GM19035 (cell line): Measurements from ENCODE around the gene KLF4.

ENCODE experiments used
- ATAC-seq: cut with Tn5 transposase; IDR thresholded peaks from one replicate; pipeline ENCODE4 v1.9.1; 2021; ENCODE audit not compliant: unreplicated experiment

The KLF4 gene

GRCh38 chr9:107455425-107456135 is 34.0 kb downstream of the KLF4 start:
- ATAC-seq: no peak

GRCh38 chr9:107453479-107453878 is 36.1 kb downstream of the KLF4 start:
- ATAC-seq: no peak

GRCh38 chr9:107447834-107448233 is 41.7 kb downstream of the KLF4 start:
- no peak for ATAC-seq

GRCh38 chr9:107447081-107447480 is 42.5 kb downstream of the KLF4 start:
- no peak for ATAC-seq

GRCh38 chr9:107446491-107446890 is 43.1 kb downstream of the KLF4 start:
- ATAC-seq: no peak

- ATAC-seq: no peak
These were observed 45.8 kb downstream of the KLF4 start for GRCh38 chr9:107443786-107444185.

- ATAC-seq: no peak
These were observed 49.5 kb downstream of the KLF4 start for GRCh38 chr9:107439991-107440456.

- ATAC-seq: no peak
These were observed 51.1 kb downstream of the KLF4 start for GRCh38 chr9:107438211-107439031.

GRCh38 chr9:107437716-107438115 is 51.9 kb downstream of the KLF4 start:
- no peak for ATAC-seq

GRCh38 chr9:107435415-107435814 is 54.2 kb downstream of the KLF4 start:
- ATAC-seq: no peak
